Adrenal gland (tissue), 5 donors: Measurements from ENCODE around the gene CAMK2D.

Source experiments
- CTCF ChIP-seq, 6 experiments: fragments of 450-650 bp in 4 of 6; fragments of 200-600 bp in 2 of 6; sonication (generic) in 1 of 6; IDR thresholded peaks; 1 replicate in 5 of 6; 2 replicates in 1 of 6; pipeline versions ENCODE4 v1.5.1 to v1.8.0; 2016 to 2021; ENCODE audit warnings: antibody characterized with exemption in 6 of 6, mild to moderate bottlenecking in 2 of 6, moderate library complexity in 1 of 6
- POLR2A ChIP-seq, 2 donors: fragments of 450-650 bp; IDR thresholded peaks; one replicate each; pipeline ENCODE4 v1.6.1; 2017; ENCODE audit warnings: antibody characterized with exemption in 2 of 2, mild to moderate bottlenecking in 2 of 2, moderate library complexity in 1 of 2
- donor health status: DM: no; HTN: no; CAD: no.

DNA sequence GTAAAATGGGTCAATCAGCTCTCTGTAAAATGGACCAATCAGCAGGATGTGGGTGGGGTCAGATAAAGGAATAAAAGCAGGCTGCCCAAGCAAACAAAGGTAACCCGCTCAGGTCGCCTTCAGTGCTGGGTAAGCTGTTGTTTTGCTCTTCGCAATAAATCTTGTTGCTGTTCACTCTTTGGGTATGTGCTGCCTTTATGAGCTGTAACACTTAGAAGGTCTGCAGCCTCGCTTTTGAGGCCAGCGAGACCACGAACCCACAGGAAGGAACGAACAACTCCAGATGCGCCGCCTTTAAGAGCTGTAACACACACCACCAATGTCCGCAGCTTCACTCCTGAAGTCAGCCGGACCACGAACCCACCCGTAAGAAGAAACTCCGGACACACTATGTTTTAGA is 11.5 kb upstream of the CAMK2D start:
- TF ChIP-seq POLR2A (IDR thresholded peaks at IDR 0.05) (no peak), CTCF (IDR thresholded peaks at IDR 0.05) (no peak)
